Stimulated activated CD8-positive, alpha-beta memory T cell treated with anti-CD3 and anti-CD28 coated beads, Interleukin-15, amount 100 ng/mL, for 24 hours (primary cell): ENCODE measurements around the gene GALNT15.

ENCODE experiments used
- DNase-seq: peaks from one replicate; pipeline ENCODE4 v3.0.0-alpha.2; 2020; ENCODE audit warnings: low read depth

Gene GALNT15

DNA sequence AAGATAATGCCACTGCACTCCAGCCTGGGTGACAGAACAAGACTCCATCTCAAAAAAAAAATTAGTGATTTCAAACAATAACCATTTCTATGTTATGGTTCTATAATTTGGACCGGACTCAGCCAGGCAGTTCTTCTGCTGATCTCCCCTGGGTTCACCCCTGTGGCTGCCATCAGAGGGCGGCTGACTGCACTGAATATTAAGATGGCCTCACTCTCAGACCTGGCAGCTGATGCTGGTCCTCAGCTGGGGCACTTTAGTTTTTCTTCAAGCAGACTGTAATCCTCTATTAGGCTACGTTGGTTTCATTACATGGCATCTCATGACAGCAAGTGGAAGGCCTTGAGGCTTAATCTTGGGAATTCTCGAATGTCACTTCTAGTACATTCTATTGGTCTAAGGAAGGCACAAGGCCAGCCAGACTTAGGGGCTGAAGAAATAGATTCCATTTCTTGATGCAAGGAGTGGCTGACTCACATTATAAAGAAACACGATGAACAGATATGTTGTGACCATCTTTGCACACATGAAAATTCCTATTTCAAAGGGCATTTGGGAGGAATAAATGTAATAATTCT, 12.8 kb downstream of the GALNT15 start:
- no peak for DNase-seq

DNA sequence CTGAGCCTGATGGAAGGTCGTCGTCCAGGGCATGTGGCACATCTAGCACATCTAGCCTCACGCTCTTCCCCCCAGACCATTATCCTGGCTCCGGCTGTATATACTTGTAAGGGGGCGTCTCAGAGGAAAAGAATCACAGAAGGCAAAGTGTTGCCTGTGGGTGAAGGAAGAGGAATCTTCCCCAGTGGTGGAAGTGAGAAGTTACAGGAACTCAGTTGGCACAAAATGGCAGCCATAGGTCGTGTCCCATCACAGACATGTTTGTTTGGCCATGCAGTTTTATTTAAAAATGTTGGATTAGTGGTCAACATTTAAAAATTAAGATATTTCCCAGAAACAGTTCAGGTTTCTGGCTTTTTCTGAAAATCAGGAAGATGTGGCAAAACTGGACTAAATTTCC, 13.6 kb downstream of the GALNT15 start:
- no peak for DNase-seq

DNA sequence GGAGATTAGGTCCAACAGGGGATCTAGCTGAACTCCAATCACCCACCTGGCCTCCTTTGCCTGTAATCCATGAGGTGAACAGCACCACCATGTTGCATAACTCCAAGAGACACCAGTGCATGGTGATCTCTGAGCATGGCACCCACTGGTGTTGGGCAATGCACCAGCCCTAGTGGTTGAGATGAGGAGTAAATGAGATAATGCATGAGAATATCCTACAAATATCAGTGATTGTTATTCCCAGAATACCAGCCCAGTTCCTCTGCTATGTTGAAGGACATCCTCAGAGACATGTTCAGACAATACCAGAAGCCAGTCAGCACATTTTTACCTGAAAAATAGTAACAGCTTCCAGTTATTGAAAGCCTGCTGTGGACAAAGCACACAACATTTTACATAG, 14.7 kb downstream of the GALNT15 start:
- DNase-seq, result no peak

DNA sequence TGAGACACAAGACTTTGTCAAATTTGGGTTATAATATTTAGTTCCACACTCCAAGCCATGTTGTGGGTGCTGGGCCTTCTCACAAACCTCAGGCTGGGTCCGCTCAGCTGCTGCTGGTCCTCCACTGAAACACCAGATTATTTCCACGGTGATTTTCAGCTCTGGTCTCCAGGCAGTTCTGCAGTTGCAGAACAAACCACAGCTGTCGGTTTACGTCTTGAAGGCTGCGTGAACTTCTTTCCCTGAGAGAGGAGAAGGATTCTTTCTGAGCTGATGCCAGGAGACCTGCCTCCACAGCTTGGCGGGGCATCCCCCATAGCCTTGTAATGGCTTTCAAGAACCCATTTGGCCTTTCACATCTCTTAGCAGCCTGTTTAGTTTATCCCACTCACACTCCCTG, 16.2 kb downstream of the GALNT15 start:
- DNase-seq, result no peak

DNA sequence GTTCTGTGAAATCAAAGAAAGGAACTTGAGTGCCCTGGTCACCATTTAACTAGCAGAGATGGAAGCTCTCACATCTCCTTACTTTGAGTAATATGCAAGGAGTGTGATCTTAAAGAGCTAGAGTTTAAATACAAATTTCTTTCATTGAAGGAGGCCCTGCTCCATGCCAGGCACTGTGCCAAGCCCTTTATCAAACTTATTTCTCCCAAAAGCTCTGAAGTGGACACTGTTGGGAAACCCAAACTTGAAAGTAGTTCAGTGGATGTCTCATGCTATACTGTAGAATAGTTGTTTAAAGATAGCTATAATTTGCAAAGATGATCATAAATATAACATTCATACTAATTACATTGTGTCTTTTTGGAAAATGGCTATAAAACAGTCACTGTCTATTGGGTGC, 17.1 kb downstream of the GALNT15 start:
- no peak for DNase-seq

DNA sequence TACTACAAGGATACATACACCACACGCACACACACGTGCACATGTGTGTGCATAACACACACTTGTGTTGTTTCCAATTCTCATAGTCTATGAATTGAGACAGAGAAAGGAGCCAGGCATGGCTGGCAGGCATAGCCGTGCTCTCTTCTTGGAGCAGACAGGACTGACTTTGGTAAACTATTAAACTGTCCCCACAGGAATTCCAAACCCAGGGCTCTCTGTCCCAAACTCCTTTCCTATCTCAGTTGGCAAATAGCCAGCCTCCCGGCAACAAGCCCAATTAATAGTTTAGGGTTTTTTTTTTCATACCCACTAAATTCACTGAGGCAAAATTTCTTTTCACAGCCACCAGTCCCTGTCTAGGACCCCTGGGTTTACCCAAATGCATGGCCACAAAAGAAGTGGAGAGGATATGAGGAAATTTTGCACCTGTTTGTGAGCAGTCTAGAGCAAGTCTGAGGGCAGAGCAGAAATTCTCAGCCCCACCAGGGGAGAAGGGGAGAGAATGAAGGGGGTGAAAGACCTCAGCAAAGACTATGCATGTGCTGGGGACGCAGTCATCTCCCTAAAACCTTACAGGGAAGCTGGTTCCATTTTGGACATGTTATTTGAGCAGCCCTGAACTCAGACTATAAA, 17.8 kb downstream of the GALNT15 start:
- no peak for DNase-seq

DNA sequence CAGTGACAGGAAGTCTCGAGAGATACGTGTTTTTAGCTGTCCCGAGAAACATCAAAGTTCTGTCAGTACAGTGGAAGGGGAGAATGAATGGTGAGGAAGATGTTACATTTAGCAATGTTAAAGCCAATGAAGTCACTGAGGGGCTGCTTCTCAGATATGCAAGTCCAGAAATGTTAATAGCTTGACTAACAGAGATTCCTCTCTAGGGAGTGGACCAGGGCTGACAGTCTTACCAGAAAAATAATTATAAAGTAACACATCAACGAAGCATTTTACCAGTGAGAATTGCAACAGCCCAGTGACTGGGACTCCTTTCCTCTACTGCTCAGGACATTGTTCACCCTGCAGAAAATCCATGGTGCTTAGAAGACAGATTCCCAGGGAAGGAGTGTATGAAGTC, 23.9 kb downstream of the GALNT15 start:
- no peak for DNase-seq

DNA sequence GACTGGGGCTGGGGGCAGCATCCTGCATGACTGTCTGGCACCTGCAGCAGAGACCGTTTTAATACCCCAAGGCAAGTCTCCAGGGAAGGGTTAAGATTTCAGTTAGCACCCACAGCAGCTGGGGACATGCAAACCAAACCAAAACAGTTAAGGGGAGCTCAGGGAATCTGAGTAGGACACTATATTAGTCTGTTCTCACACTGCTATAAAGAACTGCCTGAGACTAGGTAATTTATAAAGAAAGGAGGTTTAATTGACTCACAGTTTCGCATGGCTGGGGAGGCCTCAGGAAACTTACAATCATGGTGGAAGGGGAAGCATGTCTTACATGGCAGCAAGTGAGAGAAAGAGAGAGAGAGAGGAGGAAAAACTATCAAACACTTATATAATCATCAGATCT, 25.3 kb downstream of the GALNT15 start:
- DNase-seq, result no peak

DNA sequence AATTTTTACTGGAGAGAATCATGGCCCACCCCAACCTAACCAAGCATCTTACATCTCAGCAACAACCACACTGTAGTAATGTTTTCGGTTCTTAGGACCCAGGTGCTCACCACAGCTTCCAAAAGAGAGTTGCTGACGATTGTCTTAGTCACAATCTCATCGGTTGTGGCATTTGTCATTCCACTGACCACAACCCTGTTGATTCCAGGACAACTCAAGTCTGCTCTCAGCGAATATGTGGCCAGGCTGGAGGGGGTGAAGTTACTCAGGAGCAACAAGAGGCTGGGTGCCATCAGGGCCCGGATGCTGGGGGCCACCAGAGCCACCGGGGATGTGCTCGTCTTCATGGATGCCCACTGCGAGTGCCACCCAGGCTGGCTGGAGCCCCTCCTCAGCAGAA, 25.9 kb downstream of the GALNT15 start:
- no peak for DNase-seq

DNA sequence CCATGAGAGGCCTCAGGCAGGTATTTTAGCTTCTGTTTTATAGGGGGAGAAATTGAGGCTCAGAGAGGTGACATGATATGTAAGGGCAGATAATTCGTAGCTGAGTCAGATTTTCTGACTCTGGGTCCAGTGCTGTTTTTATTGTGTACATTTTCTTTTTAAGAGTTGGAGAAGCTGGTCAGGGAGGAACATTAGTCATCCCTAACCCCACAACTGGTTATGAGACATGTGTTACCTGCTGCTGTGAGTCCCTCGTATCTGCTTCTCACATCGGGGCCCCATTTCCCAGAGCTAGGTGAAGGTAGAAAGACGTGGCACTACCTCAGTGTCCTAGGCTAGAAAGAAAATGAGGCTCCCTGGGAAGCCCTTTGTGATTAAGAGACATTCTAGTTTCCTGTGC, 28.6 kb downstream of the GALNT15 start:
- DNase-seq, result no peak

DNA sequence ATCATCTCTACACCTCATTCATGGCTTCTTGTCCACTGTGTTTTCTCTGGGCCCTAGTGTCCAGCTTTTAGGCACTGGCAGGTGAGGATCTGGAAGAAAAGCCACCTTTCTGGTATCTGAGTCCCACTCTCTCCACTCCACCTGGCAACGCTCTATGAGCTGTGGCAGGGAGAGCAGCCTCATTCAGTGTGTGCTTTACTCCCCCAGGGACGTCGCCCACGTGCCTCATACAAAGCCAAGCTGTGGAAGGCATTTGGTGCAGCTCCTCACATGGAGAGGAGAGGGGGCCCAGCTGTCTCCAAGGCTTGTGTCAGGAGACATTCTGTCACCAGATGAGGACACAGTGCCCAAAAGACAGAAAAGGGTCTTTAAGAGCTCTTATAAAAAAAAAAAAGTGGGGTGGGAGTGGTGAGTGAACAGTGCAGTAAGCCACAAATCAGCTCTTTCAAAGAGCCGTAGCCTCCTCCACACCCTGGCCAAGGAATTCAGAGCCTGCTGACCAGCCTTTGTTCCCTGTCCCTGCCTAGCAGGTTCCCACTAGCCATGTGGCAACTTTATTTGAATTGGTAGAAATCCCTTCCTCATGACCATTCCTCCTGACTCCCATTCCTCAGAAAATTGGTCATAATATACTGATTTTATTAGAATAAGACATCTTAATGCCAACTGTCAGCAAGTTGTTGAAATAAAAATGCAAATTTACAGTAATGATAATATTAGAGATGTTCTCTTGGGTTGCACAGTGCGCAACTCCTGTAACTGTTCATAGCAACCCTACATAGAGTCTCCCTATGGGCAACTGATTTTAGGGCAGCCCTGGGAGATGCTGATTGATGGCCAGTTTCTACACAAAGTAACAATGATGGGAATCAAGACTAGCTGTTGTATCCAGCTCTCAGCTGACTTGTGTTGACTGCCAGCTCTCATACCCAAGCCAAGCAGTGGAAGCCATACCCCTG, 29.5 kb downstream of the GALNT15 start:
- no peak for DNase-seq

DNA sequence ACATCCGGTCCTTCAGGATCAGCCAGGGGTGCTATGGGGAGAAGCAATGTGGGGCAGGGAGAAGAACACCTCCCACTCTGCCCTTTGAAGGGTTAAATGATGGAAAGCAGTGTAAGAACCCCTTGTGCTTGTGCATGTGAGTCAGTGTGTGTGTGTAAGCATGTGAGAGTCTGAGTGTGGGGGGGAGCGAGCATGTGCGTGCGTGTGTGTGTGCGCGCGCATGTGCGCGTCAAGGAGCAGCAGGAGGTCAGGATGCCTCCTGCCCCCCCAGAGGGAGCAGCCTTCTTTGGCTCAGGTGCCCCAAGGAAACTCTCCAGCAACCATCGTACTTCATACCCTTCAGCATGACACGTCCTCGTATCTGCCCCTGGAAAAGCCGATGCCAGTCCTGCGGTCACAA, 30.3 kb downstream of the GALNT15 start:
- no peak for DNase-seq

DNA sequence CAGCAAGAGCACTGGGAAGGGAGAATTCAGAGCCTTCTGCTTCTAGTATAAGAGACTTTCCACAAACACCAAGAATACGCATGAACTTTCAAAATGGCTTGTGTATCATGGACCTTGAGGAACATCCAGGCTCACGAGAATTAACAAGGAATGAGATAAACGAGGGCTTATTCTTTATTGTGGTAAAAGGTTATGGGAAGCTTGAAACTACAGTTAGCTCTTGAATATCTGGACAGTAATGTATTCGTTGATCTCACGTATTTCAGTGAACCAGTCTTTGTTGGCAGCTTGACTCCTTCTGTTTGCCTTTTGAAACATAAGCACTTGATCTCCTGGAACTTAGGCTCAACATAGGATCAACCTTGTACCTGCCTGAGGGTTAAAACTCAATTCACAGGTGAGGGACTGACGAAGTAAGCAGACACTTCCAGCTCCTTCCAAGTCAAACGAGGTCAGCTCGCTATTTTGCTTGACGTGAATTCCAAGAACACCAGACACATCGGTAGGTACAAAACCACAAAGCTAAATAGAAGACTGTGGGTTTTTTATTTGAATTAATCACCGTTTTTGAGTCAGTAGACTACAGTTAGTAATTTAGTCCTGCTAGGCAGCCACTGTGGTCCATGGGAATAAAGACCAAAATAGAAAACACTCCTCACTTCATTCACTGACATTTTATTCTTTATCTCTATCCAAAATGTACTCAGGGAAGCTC, 30.8 kb downstream of the GALNT15 start:
- DNase-seq, result no peak

DNA sequence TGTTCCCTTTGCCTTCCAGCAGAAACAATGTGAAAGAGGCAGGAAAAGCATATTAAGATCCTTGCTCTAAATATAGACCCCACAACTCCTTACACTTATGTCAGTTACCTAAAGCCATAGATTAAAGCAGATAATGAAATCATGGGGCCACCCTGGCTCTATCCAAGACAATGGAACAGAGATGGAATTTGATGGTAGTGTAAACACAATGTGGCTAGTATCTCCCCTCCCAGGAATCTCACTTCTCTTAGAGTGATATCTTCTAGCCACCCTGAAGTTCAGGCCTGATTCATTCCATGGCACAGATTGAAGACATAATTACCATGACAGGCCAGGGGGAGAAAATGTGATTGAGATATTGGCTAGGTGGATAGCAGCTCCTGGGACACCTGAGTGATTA, 32.6 kb downstream of the GALNT15 start:
- no peak for DNase-seq

DNA sequence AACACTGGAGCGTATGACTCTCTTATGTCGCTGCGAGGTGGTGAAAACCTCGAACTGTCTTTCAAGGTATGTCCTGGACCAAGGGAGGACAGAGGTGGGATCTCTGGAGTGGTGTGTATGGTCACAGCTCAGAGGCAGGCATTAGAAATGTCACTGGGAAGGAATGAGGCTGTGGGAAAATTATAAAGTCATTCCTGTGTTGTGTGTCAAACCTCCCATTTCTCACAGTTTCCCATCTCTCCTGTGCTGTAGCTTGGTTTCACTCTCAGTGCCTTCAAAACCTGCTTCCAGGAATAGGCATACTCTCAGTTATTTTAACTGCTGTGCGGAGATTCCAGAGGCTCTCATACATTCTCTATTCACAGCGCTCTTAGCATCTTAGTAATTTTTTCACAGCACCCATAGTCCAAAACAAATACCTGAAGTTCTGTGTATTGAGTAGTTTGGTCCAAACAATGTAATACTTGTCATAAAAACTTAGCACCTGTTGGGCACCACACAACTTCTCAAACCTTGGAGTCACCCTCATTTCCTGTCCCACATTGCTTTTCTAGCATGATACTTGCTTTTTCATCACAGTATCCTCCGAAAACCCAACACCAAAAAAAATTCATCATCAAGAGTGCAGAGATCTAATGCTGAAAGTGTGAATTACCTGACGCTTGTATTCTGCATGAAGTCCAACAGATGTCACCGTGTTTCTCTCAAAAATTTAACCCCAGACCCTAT, 36.9 kb downstream of the GALNT15 start:
- DNase-seq, result no peak

DNA sequence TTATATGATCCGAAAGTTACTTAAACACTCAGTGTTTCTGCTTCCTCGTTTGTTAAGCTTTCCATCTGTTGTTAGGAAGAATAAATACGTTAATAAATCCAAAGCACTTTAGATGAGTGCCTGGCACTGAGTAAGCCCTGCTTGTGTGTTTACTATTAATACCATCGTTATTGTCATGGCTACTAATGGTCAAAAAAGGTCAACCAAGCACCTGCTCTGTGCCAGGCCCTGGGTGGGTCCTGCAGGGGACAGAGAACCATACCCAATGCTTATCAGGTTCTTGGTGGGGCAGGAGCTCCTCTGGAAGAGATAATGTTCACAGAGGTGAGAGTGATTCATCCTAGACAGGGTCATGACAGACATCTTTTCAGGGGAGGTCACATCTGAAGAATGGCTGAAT, 39.9 kb downstream of the GALNT15 start:
- DNase-seq, result no peak

DNA sequence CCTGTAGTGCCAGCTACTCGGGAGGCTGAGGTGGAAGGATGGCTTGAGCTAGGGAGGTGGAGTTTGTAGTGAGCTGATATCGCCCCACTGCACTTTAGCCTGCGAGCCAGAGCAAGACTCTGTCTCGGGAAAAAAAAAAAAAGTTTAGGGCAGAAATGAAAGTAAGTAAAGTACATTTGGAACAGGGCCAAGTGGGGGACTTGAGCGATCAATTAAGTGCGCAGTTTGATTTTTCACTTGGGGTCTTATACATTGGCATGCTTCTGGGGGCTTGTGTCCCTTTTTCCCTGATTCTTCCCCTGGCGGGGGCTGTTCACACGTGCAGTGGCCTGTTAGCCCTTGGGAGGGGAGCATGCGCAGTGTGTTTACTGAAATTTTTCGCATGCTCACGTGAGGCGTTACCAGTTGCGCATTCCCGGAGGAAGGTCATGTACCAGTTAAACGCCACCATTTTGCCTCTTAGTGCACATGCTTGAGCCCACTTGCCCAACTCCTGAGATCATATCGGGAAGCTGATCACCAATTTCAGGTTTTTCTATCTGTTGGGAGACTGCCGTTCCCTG, 42.0 kb downstream of the GALNT15 start:
- no peak for DNase-seq

DNA sequence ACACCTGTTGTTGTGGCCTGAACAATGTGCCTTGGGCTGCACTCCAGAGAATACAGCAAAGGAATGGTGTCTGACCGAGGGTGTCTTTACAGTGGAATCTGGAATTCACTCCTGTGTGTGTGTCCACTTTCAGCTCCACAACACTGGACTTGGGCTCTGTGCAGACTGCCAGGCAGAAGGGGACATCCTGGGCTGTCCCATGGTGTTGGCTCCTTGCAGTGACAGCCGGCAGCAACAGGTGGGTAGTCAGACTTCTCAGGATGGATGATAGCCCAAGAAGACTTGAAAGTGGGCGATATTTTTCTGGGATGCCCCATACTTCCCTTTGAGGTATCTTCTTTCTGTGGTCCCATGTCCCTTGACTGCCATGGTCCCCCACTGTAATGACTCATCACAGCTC, 45.3 kb downstream of the GALNT15 start:
- DNase-seq, result no peak

DNA sequence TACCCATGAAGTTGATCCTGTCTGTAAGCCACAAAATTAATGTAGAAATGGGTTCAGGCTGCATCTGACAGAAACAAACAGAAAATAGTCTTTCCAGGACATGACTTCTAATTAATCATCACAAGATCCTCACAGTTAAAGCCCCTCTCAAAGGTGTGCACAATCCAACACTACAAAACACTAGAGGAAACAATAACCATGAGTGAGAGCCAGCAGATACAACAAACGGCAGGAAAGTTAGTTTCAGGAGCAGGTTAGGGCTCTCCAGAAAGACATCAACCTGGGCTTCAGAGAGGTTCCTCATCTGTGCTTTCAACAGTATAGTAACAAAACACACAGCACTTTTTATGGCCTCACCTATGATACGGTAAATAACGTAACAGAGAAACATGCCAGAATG, 47.5 kb downstream of the GALNT15 start:
- DNase-seq, result no peak

DNA sequence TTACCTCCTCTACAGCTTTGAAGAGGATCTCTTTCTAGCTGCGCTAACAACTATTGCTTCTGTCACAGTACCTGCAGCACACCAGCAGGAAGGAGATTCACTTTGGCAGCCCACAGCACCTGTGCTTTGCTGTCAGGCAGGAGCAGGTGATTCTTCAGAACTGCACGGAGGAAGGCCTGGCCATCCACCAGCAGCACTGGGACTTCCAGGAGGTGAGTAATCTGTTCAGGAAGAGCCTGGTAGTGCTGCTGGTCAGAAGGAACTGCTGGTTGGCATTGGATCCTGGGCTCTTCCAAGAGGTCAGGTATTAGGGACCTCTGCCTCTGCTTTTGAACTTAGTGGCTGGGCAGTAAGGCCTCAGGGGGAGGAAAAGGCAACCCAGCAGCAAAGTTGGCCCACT, 48.1 kb downstream of the GALNT15 start:
- no peak for DNase-seq

DNA sequence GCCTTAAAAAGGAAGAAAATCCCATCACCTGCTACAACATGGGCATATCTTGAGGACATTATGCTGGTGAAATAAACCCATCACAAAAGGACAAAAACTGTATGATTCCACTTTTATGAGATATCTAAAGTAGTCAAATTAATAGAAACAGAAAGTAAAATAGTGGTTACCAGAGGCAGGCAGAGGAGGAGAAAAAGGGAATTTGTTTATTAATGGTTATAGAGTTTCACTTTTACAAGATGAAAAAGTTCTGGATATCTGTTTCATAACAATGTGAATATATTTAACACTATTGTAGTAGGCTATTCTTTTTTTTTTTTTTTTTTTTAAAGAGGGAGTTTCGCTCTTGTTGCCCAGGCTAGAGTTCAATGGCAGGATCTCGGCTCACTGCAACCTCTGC, 49.8 kb downstream of the GALNT15 start:
- DNase-seq, result no peak

DNA sequence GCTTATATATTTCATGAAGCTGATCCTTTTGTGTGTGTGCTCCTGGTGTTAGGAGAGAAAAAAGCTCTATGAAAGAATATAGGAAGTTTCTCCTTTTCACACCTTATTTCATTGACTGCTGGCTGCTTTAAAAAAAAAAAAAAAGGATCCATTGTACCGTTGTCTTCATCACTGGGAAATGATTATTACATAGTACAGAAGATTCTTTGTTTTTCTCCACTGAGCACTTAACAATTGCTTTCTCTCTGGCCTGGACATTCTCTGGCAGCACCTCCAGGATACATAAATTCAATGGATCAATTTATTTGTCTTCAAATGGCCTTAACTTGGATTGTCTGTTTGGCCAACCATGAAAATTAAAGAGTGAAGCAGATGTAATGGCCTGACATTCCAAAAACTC, 53.1 kb downstream of the GALNT15 start:
- DNase-seq, result no peak
